Measurements from ENCODE around the gene FRMPD1.
"Not testable (repeated sequence)": the region's sequence is repeated elsewhere in the genome, so short reads cannot be mapped to it uniquely, and the experiment has no call there.

The FRMPD1 gene

GRCh38 chr9:37745970-37746369 is 95.2 kb downstream of the FRMPD1 start:
- DNase-seq, result no peak

GRCh38 chr9:37746448-37747270 is 95.9 kb downstream of the FRMPD1 start:
- no peak for DNase-seq

- DNase-seq, result peak; percentile 37 to 70
Measured at GRCh38 chr9:37747271-37747753, 96.6 kb downstream of the FRMPD1 start.

GRCh38 chr9:37749129-37749528 is 98.4 kb downstream of the FRMPD1 start:
- DNase-seq, result no peak

GRCh38 chr9:37751186-37751585 is 100.4 kb downstream of the FRMPD1 start:
- DNase-seq, result no peak

- DNase-seq, result not testable (repeated sequence)
Measured at GRCh38 chr9:37751704-37752103, 101.0 kb downstream of the FRMPD1 start.

GRCh38 chr9:37752112-37752511 is 101.4 kb downstream of the FRMPD1 start:
- DNase-seq, result not testable (repeated sequence)

GRCh38 chr9:37752642-37753488 is 102.1 kb downstream of the FRMPD1 start:
- DNase-seq, result no peak

- DNase-seq, result peak; percentile 60 to 68
Measured at GRCh38 chr9:37753489-37754190, 102.9 kb downstream of the FRMPD1 start, which contains the start of gene TRMT10B. TSS of gene TRMT10B (plus strand) at chr9:37753805. CDS start at chr9:37761932, 8,127 bp downstream.

- no peak for DNase-seq
Measured at GRCh38 chr9:37758747-37759146, 108.0 kb downstream of the FRMPD1 start.

GRCh38 chr9:37760416-37761161 is 109.8 kb downstream of the FRMPD1 start:
- no peak for DNase-seq

GRCh38 chr9:37761511-37761910 is 110.8 kb downstream of the FRMPD1 start:
- DNase-seq, result no peak

GRCh38 chr9:37765263-37765662 is 114.5 kb downstream of the FRMPD1 start:
- not testable (repeated sequence) for DNase-seq

GRCh38 chr9:37769306-37769705 is 118.6 kb downstream of the FRMPD1 start:
- DNase-seq, result no peak

GRCh38 chr9:37769995-37770394 is 119.2 kb downstream of the FRMPD1 start:
- no peak for DNase-seq

GRCh38 chr9:37775216-37775919 is 124.6 kb downstream of the FRMPD1 start:
- no peak for DNase-seq

- DNase-seq, result no peak
Measured at GRCh38 chr9:37776328-37776727, 125.6 kb downstream of the FRMPD1 start.

GRCh38 chr9:37778534-37778933 is 127.8 kb downstream of the FRMPD1 start:
- no peak for DNase-seq

- DNase-seq, result no peak
Measured at GRCh38 chr9:37784291-37784615, 133.5 kb downstream of the FRMPD1 start.

GRCh38 chr9:37784616-37785483 is 134.1 kb downstream of the FRMPD1 start, which contains the start of gene EXOSC3:
TSS of gene EXOSC3 (minus strand) at chr9:37785064. CDS start at chr9:37785044, 20 bp downstream.
- DNase-seq, result peak; percentile 80 to 85
